CD14-positive monocyte (primary cell): ENCODE measurements around the gene FAHD2A. TPM values are rescaled to one million over a fixed set of nuclear protein-coding genes. Genes with fewer than 3 reads are reported as not detected.

Experiments
- DNase-seq, 3 donors: peaks; one replicate each; pipeline ENCODE4 v3.0.0-alpha.2; 2011 to 2022
- H2AFZ ChIP-seq: 2 replicates; pipeline ENCODE4 v1.6.0; 2012; ENCODE audit warnings: mild to moderate bottlenecking, low read depth, low read length, inconsistent platforms; ENCODE audit not compliant: insufficient read depth, poor library complexity, severe bottlenecking
- H3K27ac ChIP-seq, 2 donors: 1 replicate in 1 of 2; 2 replicates in 1 of 2; pipeline ENCODE4 v1.5.1; 2012 to 2013; ENCODE audit warnings: low read length in 2 of 2, control low read depth in 1 of 2, inconsistent platforms in 1 of 2, low read depth in 1 of 2, mild to moderate bottlenecking in 1 of 2
- H3K27me3 ChIP-seq, 2 donors: one replicate each; pipeline versions ENCODE4 v1.6.0 to v1.6.1; 2011 to 2013; ENCODE audit warnings: low read length in 2 of 2; ENCODE audit not compliant: control insufficient read depth in 2 of 2, insufficient read depth in 2 of 2
- H3K36me3 ChIP-seq, 2 donors: replicated peaks in 1 of 2; 1 replicate in 1 of 2; 2 replicates in 1 of 2; pipeline versions ENCODE4 v1.5.1 to v1.6.1; 2012 to 2013; ENCODE audit warnings: low read length in 2 of 2, control low read depth in 1 of 2, inconsistent platforms in 1 of 2, mild to moderate bottlenecking in 1 of 2; ENCODE audit not compliant: insufficient read depth in 2 of 2, control insufficient read depth in 1 of 2
- H3K4me1 ChIP-seq, 2 donors: 1 replicate in 1 of 2; 2 replicates in 1 of 2; pipeline versions ENCODE4 v1.5.1 to v1.6.1; 2012 to 2013; ENCODE audit warnings: low read length in 2 of 2, control low read depth in 1 of 2, inconsistent platforms in 1 of 2, mild to moderate bottlenecking in 1 of 2, moderate library complexity in 1 of 2; ENCODE audit not compliant: insufficient read depth in 2 of 2, control insufficient read depth in 1 of 2
- H3K4me2 ChIP-seq: replicated peaks from 2 replicates; pipeline ENCODE3; 2012; ENCODE audit warnings: low read length, moderate library complexity, mild to moderate bottlenecking; ENCODE audit not compliant: poor library complexity, severe bottlenecking; ENCODE audit errors: extremely low read depth
- H3K4me3 ChIP-seq, 3 experiments: fragments of 200-600 bp in 1 of 3; sonication (generic) in 1 of 3; replicated peaks in 1 of 3; 1 replicate in 2 of 3; 2 replicates in 1 of 3; pipeline ENCODE4 v1.5.1; 2011 to 2013; ENCODE audit warnings: low read length in 3 of 3, mild to moderate bottlenecking in 3 of 3, control low read depth in 2 of 3, low read depth in 2 of 3, inconsistent platforms in 1 of 3, moderate library complexity in 1 of 3
- H3K79me2 ChIP-seq: 2 replicates; pipeline ENCODE4 v1.6.0; 2012; ENCODE audit warnings: mild to moderate bottlenecking, control low read depth, inconsistent platforms, low read length, moderate library complexity; ENCODE audit not compliant: insufficient read depth
- H3K9ac ChIP-seq: 2 replicates; pipeline ENCODE4 v1.6.0; 2017; ENCODE audit warnings: low read length, mild to moderate bottlenecking; ENCODE audit not compliant: insufficient read depth, poor library complexity, severe bottlenecking
- H3K9me3 ChIP-seq, 2 donors: replicated peaks in 1 of 2; 1 replicate in 1 of 2; 2 replicates in 1 of 2; pipeline versions ENCODE4 v1.5.1 to v1.6.1; 2012 to 2013; ENCODE audit warnings: low read length in 2 of 2, control low read depth in 1 of 2; ENCODE audit not compliant: control insufficient read depth in 1 of 2, insufficient read depth in 1 of 2
- H4K20me1 ChIP-seq: 2 replicates; pipeline ENCODE4 v1.6.0; 2012; ENCODE audit warnings: mild to moderate bottlenecking, low read length, control low read depth, moderate library complexity; ENCODE audit not compliant: insufficient read depth
- H3K27ac Mint-ChIP-seq, 7 donors: one replicate each; pipeline ENCODE4 v1.8.0; 2020; ENCODE audit warnings: mild to moderate bottlenecking in 7 of 7, mixed read lengths in 7 of 7, moderate library complexity in 6 of 7, inconsistent platforms in 2 of 7
- H3K27me3 Mint-ChIP-seq, 3 donors: one replicate each; pipeline ENCODE4 v1.8.0; 2021 to 2022; ENCODE audit warnings: low read depth in 3 of 3, mild to moderate bottlenecking in 3 of 3, mixed read lengths in 3 of 3, moderate library complexity in 3 of 3, inconsistent platforms in 1 of 3
- H3K36me3 Mint-ChIP-seq, 2 donors: one replicate each; pipeline ENCODE4 v1.8.0; 2020; ENCODE audit warnings: mixed read lengths in 2 of 2, inconsistent platforms in 1 of 2, mild to moderate bottlenecking in 1 of 2
- H3K4me1 Mint-ChIP-seq: one replicate; pipeline ENCODE4 v1.8.0; 2020; ENCODE audit warnings: mild to moderate bottlenecking, mixed read lengths
- H3K4me3 Mint-ChIP-seq, 2 donors: one replicate each; pipeline ENCODE4 v1.8.0; 2020; ENCODE audit warnings: mild to moderate bottlenecking in 2 of 2, mixed read lengths in 2 of 2, moderate library complexity in 1 of 2
- H3K9me3 Mint-ChIP-seq, 7 donors: one replicate each; pipeline ENCODE4 v1.8.0; 2020 to 2022; ENCODE audit warnings: mixed read lengths in 7 of 7, mild to moderate bottlenecking in 6 of 7, moderate library complexity in 6 of 7, inconsistent platforms in 2 of 7
- CTCF ChIP-seq: fragments of 200-600 bp; IDR thresholded peaks from one replicate; pipeline ENCODE4 v1.8.0; 2022; ENCODE audit warnings: antibody characterized with exemption, mild to moderate bottlenecking
- WGBS: methylation state at CpG from one replicate; pipeline ENCODE4 v1.1.5; 2013; ENCODE audit warnings: missing lambda C conversion rate; ENCODE audit not compliant: insufficient coverage; 5-methylcytosine and 5-hydroxymethylcytosine counted together
- intact Hi-C, 2 donors: fragments of 100-400 bp; cut with micrococcal nuclease; formaldehyde crosslinking; loops; one replicate each; pipeline versions ENCODE4 v1.15.0 to v1.15.1; 2023
- polyA minus RNA-seq: library from RNA; depleted of rRNA, polyadenylated mRNA; stranded (reverse); fragments of >200 nt; gene quantifications from 2 replicates; pipeline ENCODE4 v1.2.3, GENCODE V29; 2012
- polyA plus RNA-seq, 3 donors: library from polyadenylated mRNA; depleted of rRNA in 1 of 3; unstranded in 2 of 3; stranded (reverse) in 1 of 3; fragments of 300-500 nt in 2 of 3; fragments of >200 nt in 1 of 3; fragmentation: Illumina TruSeq in 2 of 3; gene quantifications; 1 replicate in 2 of 3; 2 replicates in 1 of 3; pipeline ENCODE4 v1.2.3, GENCODE V29; 2012 to 2021
- total RNA-seq, 12 experiments: library from RNA in 1 of 12; stranded (reverse) in 1 of 12; fragments of 120-200 nt in 1 of 12; gene quantifications; one replicate each; pipeline ENCODE4 v1.2.4 and lab custom pipeline; 2013 to 2026; ENCODE audit warnings: mixed read lengths in 6 of 12, inconsistent platforms in 1 of 12

FAHD2A gene, protein sequence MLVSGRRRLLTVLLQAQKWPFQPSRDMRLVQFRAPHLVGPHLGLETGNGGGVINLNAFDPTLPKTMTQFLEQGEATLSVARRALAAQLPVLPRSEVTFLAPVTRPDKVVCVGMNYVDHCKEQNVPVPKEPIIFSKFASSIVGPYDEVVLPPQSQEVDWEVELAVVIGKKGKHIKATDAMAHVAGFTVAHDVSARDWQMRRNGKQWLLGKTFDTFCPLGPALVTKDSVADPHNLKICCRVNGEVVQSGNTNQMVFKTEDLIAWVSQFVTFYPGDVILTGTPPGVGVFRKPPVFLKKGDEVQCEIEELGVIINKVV
- 17.0 TPM for total RNA-seq (2013)
- polyA plus RNA-seq (10 to 100 TPM in 2 of 3 donors, 1 to 10 TPM in 1; 9.7 to 17.1 (median 10.5) TPM), polyA minus RNA-seq (10.9 and 16.4 TPM in 2 replicates), total RNA-seq (lab: John Stamatoyannopoulos, UW) (1.7 to 6.2 (median 4.5) reads per million in 11 experiments)

DNA sequence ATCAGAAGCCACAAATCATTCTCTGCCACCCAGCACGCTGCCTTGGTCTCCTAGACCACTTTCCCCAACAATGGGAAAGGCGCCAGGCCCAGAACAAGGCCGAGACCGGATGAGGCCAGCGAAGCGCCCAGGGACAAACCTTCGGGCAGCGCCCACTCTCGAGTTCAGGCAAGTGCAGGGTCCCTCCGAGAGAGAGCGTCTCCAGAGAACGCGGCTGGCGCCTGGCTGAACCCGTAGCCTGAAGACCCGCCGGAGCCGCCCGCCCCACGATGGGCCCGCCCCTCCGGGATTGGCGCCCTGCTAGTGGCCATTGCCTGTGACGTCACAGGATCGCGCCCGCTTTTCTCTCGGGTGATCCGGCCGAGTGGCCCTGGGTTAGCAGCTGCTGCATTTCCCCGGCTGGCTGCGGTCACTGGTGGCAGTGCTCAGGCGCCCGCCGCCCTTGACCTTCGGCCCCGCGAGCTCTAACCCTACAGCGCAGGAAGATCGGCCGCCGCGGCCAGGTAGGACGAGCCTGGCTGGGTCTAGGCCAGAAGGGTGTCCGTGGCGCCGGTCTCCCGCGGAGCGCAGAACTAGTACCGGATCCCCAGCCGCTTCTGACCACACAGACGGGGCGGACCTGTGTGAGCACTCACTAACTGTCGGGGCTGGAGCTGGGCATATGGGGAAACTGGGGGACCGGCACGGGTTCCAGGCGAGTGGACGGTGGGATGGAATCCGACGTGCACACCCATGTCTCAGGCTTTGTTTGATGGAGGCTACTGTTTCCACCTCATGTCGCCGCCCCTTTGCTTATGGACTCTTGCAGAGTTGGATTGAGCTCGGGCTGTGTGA lies at the start of gene FAHD2A:
TSS of gene FAHD2A (plus strand) at position 339 of the 834 bp plus-strand sequence. CDS start 2,851 bp downstream, outside the sequence.
- H3K9me3 Mint-ChIP-seq, result peaks cover 0 to 4% (median 0%) of the 10 kb centered on the region in 7 donors
- peak within 1 kb of the TSS; percentile 92 to 97 (median 95) for H3K27ac Mint-ChIP-seq
- H3K27me3 Mint-ChIP-seq, result peaks cover 0 to 3% (median 1%) of the 10 kb centered on the region in 3 donors
- Histone ChIP-seq H3K4me3 (peak within 1 kb of the TSS; percentile 62 to 93 (median 93)), H3K9ac (peak within 1 kb of the TSS; percentile 88), H3K27me3 (no peaks in the 10 kb centered on the region), H3K4me2 (peak within 1 kb of the TSS; percentile 87), H3K4me1 (peaks cover 17% of the 10 kb centered on the region in 2 donors), H2AFZ (peak within 1 kb of the TSS; percentile 99), H4K20me1 (no peaks in the 10 kb centered on the region), H3K9me3 (no peaks in the 10 kb centered on the region), H3K36me3 (no peaks in the 10 kb centered on the region), H3K27ac (peak within 1 kb of the TSS; percentile 78 to 87), H3K79me2 (peaks cover 6% of the 10 kb centered on the region)
- peaks cover 22% of the 10 kb centered on the region for H3K4me1 Mint-ChIP-seq
- peak; percentile 87 to 93 (median 89) for DNase-seq
- H3K4me3 Mint-ChIP-seq, result peak within 1 kb of the TSS; percentile 98
- no peaks in the 10 kb centered on the region for H3K36me3 Mint-ChIP-seq
- under 1% methylated on average over 62 of the region's 64 CpGs for WGBS
- intact Hi-C loops, result loop anchor here (2.0 to 5.0 kb wide), 2 partner anchors 235 to 238 kb away; partner anchors contain the start of gene ZNF2 (in 2 of the 2)
- no peak for TF ChIP-seq CTCF

DNA sequence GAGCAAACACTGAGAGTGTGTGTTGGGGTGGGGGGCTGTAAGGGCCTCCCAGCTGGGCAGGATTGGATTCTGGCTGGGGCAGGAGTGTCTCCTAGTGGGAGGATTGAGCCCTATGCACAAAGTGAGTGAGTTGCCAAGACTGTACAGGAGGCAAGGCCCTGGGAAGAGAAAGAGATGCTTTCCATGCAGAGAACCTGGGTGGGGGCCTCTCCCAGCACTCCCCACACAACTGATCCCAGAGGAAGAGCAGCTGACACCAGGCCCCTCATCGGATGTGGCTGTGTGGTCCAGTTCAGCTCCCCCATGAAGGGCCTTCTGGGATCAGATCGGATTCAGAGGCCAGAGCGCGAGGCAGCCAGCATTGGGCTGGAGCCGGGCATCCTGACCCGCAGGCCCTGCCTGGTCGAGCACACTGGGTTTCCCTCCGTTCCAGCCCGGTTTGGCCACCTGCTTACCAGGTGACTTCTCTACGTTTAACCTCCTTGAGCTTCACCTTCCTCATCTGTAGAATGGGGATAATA lies 49.4 kb upstream of the FAHD2A start:
- Histone ChIP-seq H3K4me2 (no peak overlapping the region), H3K27ac (no peak overlapping the region), H3K9ac (no peak overlapping the region), H3K4me1 (no peaks in the 10 kb centered on the region), H4K20me1 (no peaks in the 10 kb centered on the region), H3K9me3 (peaks cover 0 to 5% of the 10 kb centered on the region in 2 donors), H2AFZ (no peak overlapping the region), H3K4me3 (no peak overlapping the region), H3K36me3 (no peaks in the 10 kb centered on the region), H3K79me2 (no peaks in the 10 kb centered on the region), H3K27me3 (peaks cover 0 to 3% of the 10 kb centered on the region in 2 donors)
- WGBS, result 97% methylated on average over 4 of the region's 10 CpGs
- peaks cover 8 to 23% (median 11%) of the 10 kb centered on the region in 3 donors for H3K27me3 Mint-ChIP-seq
- no peaks in the 10 kb centered on the region for H3K4me1 Mint-ChIP-seq
- no peak for DNase-seq
- no peak overlapping the region for H3K4me3 Mint-ChIP-seq
- TF ChIP-seq CTCF, result no peak
- intact Hi-C loops, result no loop called here
- peaks cover 0 to 10% (median 2%) of the 10 kb centered on the region in 7 donors for H3K9me3 Mint-ChIP-seq
- H3K27ac Mint-ChIP-seq, result peak overlapping the region in 1 of 7 donors; percentile 25
- no peaks in the 10 kb centered on the region for H3K36me3 Mint-ChIP-seq
